Measurements from ENCODE around the gene GNAQ. TPM values are rescaled to one million over a fixed set of nuclear protein-coding genes. Genes with fewer than 3 reads are reported as not detected.

The GNAQ gene
- total RNA-seq, 1 experiment from 2014 or later = 28.7 TPM

DNA sequence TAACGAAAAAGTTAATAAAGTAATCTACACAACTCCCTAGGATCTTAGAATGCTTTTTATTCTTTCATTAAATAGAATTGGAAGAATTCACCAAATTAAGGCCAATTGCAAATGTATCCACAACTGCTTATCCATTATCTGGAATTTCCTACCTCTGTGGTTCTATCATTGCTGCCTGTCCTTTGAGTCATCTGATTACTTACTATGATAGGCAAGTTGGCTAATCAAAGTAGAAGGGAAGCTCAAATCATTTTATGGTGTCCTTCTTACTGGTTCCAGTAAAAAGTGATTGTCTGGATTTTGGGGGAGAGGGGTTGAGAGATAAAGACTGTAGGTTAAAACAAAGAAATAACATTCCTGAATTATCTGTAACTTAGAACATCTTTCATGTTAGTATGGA lies 222.1 kb downstream of the GNAQ start:
- RAD21 ChIA-PET (ENCODE audit: low non-redundant PET in 1 of 2, low total read pairs in 2 of 2, uncharacterized antibody in 2 of 2, unreplicated experiment in 2 of 2) = no interaction called here
- intact Hi-C loops (cut with micrococcal nuclease) = no loop called here
- no peak for DNase-seq (ENCODE audit: low read depth, low spot score)

DNA sequence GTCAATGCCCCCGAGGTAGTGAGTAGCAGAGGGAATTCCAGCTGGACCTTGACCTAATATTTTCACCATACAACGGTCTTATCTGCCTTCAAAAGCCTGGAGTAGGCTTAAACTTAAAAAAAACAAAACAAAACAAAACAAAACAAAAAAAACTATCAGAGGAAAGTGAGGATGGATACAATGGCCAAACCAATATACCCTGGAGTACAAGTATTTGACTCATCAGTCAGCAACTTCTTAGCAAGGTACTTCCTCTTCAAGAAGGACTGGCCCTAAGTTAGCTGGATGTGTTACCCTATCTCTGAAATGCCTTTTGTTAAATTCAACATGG lies 222.9 kb downstream of the GNAQ start:
- no peak for ATAC-seq
- Histone ChIP-seq H3K4me3 (replicated peaks in 1 of 2; ENCODE audit: low read depth in 1 of 2, low read length in 2 of 2) (no peak overlapping the region), H3K4me2 (ENCODE audit: low read length) (no peak overlapping the region), H3K9me3 (ENCODE audit: control insufficient read depth in 1 of 2, insufficient read depth in 1 of 2, low read depth in 1 of 2, low read length in 2 of 2) (no peaks in the 10 kb centered on the region), H3K9ac (ENCODE audit: low read length) (no peak overlapping the region), H2AFZ (ENCODE audit: low read depth, low read length, poor library complexity, severe bottlenecking) (no peak overlapping the region), H3K4me1 (ENCODE audit: control insufficient read depth in 1 of 2, insufficient read depth in 2 of 2, low read length in 2 of 2) (peaks cover 0 to 7% of the 10 kb centered on the region in 2 experiments; a peak in 1 of 4 replicates), H3K79me2 (ENCODE audit: insufficient read depth, low read length) (no peaks in the 10 kb centered on the region), H3K36me3 (ENCODE audit: control insufficient read depth in 1 of 2, insufficient read depth in 2 of 2, low read length in 2 of 2) (no peaks in the 10 kb centered on the region), H3K27me3 (ENCODE audit: insufficient read depth, low read length) (no peaks in the 10 kb centered on the region), H3K9me2 (ENCODE audit: insufficient read depth) (no peaks in the 10 kb centered on the region), H4K20me1 (ENCODE audit: insufficient read depth) (no peaks in the 10 kb centered on the region), H3K27ac (ENCODE audit: low read depth, low read length) (no peak overlapping the region)
- no peak for DNase-seq (ENCODE audit: low read depth, low spot score)
- ChIA-PET RAD21 (ENCODE audit: low non-redundant PET in 1 of 2, low total read pairs in 2 of 2, uncharacterized antibody in 2 of 2, unreplicated experiment in 2 of 2) (no interaction called here), POLR2A (no interaction called here), CTCF (no interaction called here)
- intact Hi-C loops (cut with micrococcal nuclease) = no loop called here
- no TSS peak for BruUV-seq (replicated peaks)
- TF ChIP-seq ELF1 (IDR thresholded peaks at IDR 0.05; ENCODE audit: borderline replicate concordance, low read depth) (no peak), EZH2 (IDR thresholded peaks at IDR 0.05) (no peak), JUND (IDR thresholded peaks at IDR 0.05) (no peak), TCF7L2 (IDR thresholded peaks at IDR 0.05; ENCODE audit: borderline replicate concordance, extremely low read depth, insufficient read depth, insufficient read length) (no peak), CBX3 (IDR thresholded peaks at IDR 0.05; ENCODE audit: low read depth) (no peak), ZNF274 (IDR thresholded peaks at IDR 0.05; ENCODE audit: low read depth, low read length) (no peak), EGR1 (IDR thresholded peaks at IDR 0.05; ENCODE audit: low read depth) (no peak), SIN3A (IDR thresholded peaks at IDR 0.05; ENCODE audit: low read depth) (no peak), POLR2A (IDR thresholded peaks at IDR 0.05; ENCODE audit: borderline replicate concordance, extremely low read depth, insufficient read depth, insufficient read length) (no peak), YY1 (IDR thresholded peaks at IDR 0.05; ENCODE audit: extremely low read depth, insufficient replicate concordance, low read depth, low read length) (no peak), POLR2AphosphoS5 (IDR thresholded peaks at IDR 0.05; ENCODE audit: low read depth, low read length) (no peak)
- TF ChIP-seq, protein P1, sequence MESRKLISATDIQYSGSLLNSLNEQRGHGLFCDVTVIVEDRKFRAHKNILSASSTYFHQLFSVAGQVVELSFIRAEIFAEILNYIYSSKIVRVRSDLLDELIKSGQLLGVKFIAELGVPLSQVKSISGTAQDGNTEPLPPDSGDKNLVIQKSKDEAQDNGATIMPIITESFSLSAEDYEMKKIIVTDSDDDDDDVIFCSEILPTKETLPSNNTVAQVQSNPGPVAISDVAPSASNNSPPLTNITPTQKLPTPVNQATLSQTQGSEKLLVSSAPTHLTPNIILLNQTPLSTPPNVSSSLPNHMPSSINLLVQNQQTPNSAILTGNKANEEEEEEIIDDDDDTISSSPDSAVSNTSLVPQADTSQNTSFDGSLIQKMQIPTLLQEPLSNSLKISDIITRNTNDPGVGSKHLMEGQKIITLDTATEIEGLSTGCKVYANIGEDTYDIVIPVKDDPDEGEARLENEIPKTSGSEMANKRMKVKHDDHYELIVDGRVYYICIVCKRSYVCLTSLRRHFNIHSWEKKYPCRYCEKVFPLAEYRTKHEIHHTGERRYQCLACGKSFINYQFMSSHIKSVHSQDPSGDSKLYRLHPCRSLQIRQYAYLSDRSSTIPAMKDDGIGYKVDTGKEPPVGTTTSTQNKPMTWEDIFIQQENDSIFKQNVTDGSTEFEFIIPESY (IDR thresholded peaks at IDR 0.05; ENCODE audit: extremely low read depth, insufficient replicate concordance, low read length) = no peak
- TF ChIP-seq, protein P2, sequence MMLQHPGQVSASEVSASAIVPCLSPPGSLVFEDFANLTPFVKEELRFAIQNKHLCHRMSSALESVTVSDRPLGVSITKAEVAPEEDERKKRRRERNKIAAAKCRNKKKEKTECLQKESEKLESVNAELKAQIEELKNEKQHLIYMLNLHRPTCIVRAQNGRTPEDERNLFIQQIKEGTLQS (IDR thresholded peaks at IDR 0.05) = no peak

More for the DNA sequence above, 222.1 kb downstream of the GNAQ start:
- no peaks in the 10 kb centered on the region for H4K20me1 ChIP-seq (ENCODE audit: insufficient read depth)
- no peak overlapping the region for H3K4me2 ChIP-seq (ENCODE audit: low read length)
- H3K4me3 ChIP-seq (replicated peaks in 1 of 2; ENCODE audit: low read depth in 1 of 2, low read length in 2 of 2) = no peak overlapping the region
- H3K36me3 ChIP-seq (ENCODE audit: control insufficient read depth in 1 of 2, insufficient read depth in 2 of 2, low read length in 2 of 2) = no peaks in the 10 kb centered on the region
- no peak overlapping the region for H3K9ac ChIP-seq (ENCODE audit: low read length)
- H3K9me2 ChIP-seq (ENCODE audit: insufficient read depth) = no peaks in the 10 kb centered on the region
- no peak overlapping the region for H2AFZ ChIP-seq (ENCODE audit: low read depth, low read length, poor library complexity, severe bottlenecking)
- no peak overlapping the region for H3K27ac ChIP-seq (ENCODE audit: low read depth, low read length)
- POLR2A ChIA-PET = no interaction called here
- CTCF ChIA-PET = no interaction called here
- ATAC-seq = no peak
- H3K79me2 ChIP-seq (ENCODE audit: insufficient read depth, low read length) = no peaks in the 10 kb centered on the region
- no peaks in the 10 kb centered on the region for H3K27me3 ChIP-seq (ENCODE audit: insufficient read depth, low read length)
- H3K9me3 ChIP-seq (ENCODE audit: control insufficient read depth in 1 of 2, insufficient read depth in 1 of 2, low read depth in 1 of 2, low read length in 2 of 2) = no peaks in the 10 kb centered on the region
- H3K4me1 ChIP-seq (ENCODE audit: control insufficient read depth in 1 of 2, insufficient read depth in 2 of 2, low read length in 2 of 2) = peaks cover 0 to 7% of the 10 kb centered on the region in 2 experiments; a peak in 1 of 4 replicates
- TF ChIP-seq, protein P3, sequence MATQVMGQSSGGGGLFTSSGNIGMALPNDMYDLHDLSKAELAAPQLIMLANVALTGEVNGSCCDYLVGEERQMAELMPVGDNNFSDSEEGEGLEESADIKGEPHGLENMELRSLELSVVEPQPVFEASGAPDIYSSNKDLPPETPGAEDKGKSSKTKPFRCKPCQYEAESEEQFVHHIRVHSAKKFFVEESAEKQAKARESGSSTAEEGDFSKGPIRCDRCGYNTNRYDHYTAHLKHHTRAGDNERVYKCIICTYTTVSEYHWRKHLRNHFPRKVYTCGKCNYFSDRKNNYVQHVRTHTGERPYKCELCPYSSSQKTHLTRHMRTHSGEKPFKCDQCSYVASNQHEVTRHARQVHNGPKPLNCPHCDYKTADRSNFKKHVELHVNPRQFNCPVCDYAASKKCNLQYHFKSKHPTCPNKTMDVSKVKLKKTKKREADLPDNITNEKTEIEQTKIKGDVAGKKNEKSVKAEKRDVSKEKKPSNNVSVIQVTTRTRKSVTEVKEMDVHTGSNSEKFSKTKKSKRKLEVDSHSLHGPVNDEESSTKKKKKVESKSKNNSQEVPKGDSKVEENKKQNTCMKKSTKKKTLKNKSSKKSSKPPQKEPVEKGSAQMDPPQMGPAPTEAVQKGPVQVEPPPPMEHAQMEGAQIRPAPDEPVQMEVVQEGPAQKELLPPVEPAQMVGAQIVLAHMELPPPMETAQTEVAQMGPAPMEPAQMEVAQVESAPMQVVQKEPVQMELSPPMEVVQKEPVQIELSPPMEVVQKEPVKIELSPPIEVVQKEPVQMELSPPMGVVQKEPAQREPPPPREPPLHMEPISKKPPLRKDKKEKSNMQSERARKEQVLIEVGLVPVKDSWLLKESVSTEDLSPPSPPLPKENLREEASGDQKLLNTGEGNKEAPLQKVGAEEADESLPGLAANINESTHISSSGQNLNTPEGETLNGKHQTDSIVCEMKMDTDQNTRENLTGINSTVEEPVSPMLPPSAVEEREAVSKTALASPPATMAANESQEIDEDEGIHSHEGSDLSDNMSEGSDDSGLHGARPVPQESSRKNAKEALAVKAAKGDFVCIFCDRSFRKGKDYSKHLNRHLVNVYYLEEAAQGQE (IDR thresholded peaks at IDR 0.05; ENCODE audit: low read depth) = no peak
- no TSS peak for BruUV-seq (replicated peaks)
